HepG2 (cell line): ENCODE data around the gene ADCY9. TPM values are rescaled to one million over a fixed set of nuclear protein-coding genes. Genes with fewer than 3 reads are reported as not detected.

ENCODE experiments used
- ATAC-seq: fragments of 200-7000 bp; cut with Tn5 transposase; 3 replicates; pipeline ENCODE4 v1.9.1; 2020; ENCODE audit warnings: mild to moderate bottlenecking, moderate library complexity
- BruUV-seq: library from RNA; stranded (reverse); fragments of 400-500 nt; replicated peaks from 2 replicates; lab custom pipeline; 2021; lab: Mats Ljungman, UMichigan
- CTCF ChIA-PET: fragments of 300-600 bp; formaldehyde crosslinking; extraction: SDS; loops from one replicate; lab custom pipeline; 2021; ENCODE audit warnings: low total read pairs, inconsistent platforms, low intra/inter-chr PET ratio; lab: Yijun Ruan, JAX
- POLR2A ChIA-PET: fragments of 350-600 bp; sonication (Branson Sonifier 250); formaldehyde crosslinking; loops from one replicate; lab custom pipeline; 2020; ENCODE audit warnings: antibody characterized with exemption, inconsistent platforms; lab: Yijun Ruan, JAX
- DNase-seq: peaks from one replicate; pipeline ENCODE4 v3.0.0-alpha.2; 2015; ENCODE audit warnings: low spot score
- FAIRE-seq: peaks from 3 replicates; lab custom pipeline; 2011; peaks lifted over from hg19 to GRCh38; lab: Jason Lieb, UNC
- H2AFZ ChIP-seq: one replicate; pipeline ENCODE4 v1.6.1; 2011; ENCODE audit warnings: low read length, inconsistent platforms
- H3K27ac ChIP-seq: fragments of 300-600 bp; 3 replicates; pipeline ENCODE4 v1.8.0; 2011; ENCODE audit warnings: mixed run types, mild to moderate bottlenecking, mixed read lengths, low read length, inconsistent platforms; ENCODE audit not compliant: insufficient read depth; ENCODE audit errors: extremely low read length
- H3K27me3 ChIP-seq, 2 experiments: fragments of 200-600 bp in 1 of 2; 2 replicates in 1 of 2; 3 replicates in 1 of 2; pipeline versions ENCODE4 v1.6.0 to v1.8.0; 2011; ENCODE audit warnings: low read length in 2 of 2, mild to moderate bottlenecking in 2 of 2, moderate library complexity in 2 of 2, inconsistent platforms in 1 of 2; ENCODE audit not compliant: insufficient read depth in 2 of 2, control insufficient read depth in 1 of 2
- H3K36me3 ChIP-seq, 2 experiments: fragments of 200-600 bp in 1 of 2; replicated peaks in 1 of 2; 2 replicates in 1 of 2; 3 replicates in 1 of 2; pipeline versions ENCODE4 v1.5.1 to v1.8.0; 2011; ENCODE audit warnings: low read length in 2 of 2, inconsistent platforms in 1 of 2; ENCODE audit not compliant: insufficient read depth in 2 of 2, control insufficient read depth in 1 of 2
- H3K4me1 ChIP-seq: 2 replicates; pipeline ENCODE4 v1.5.1; 2012; ENCODE audit warnings: low read length, inconsistent platforms; ENCODE audit not compliant: insufficient read depth
- H3K4me2 ChIP-seq: 2 replicates; pipeline ENCODE4 v1.6.0; 2011; ENCODE audit warnings: low read depth, low read length, inconsistent platforms
- H3K4me3 ChIP-seq, 3 experiments: fragments of 200-600 bp in 1 of 3; sonication (generic), shearing (Covaris generic) in 1 of 3; replicated peaks in 1 of 3; 2 replicates each; pipeline ENCODE4 v1.5.1; 2011 to 2016; ENCODE audit warnings: low read length in 3 of 3, inconsistent platforms in 2 of 3, low read depth in 2 of 3, mild to moderate bottlenecking in 2 of 3, control low read depth in 1 of 3, mixed read lengths in 1 of 3; ENCODE audit not compliant: insufficient read depth in 1 of 3
- H3K79me2 ChIP-seq: one replicate; pipeline ENCODE4 v1.6.1; 2011; ENCODE audit warnings: low read length, inconsistent platforms; ENCODE audit not compliant: insufficient read depth
- H3K9ac ChIP-seq: 2 replicates; pipeline ENCODE4 v1.6.0; 2011; ENCODE audit warnings: mild to moderate bottlenecking, low read depth, low read length, inconsistent platforms; ENCODE audit not compliant: insufficient read depth
- H3K9me3 ChIP-seq: 2 replicates; pipeline ENCODE4 v1.5.1; 2012; ENCODE audit warnings: mild to moderate bottlenecking, low read length
- H4K20me1 ChIP-seq: 2 replicates; pipeline ENCODE4 v1.6.0; 2011; ENCODE audit warnings: inconsistent platforms, mild to moderate bottlenecking, low read length, moderate library complexity; ENCODE audit not compliant: insufficient read depth
- ATF4 ChIP-seq, 2 experiments: fragments of 450-650 bp in 1 of 2; sonication (generic) in 1 of 2; formaldehyde crosslinking; IDR thresholded peaks; 2 replicates each; pipeline versions ENCODE4 v1.5.0 to v1.8.0; 2020 to 2022; ENCODE audit warnings: mild to moderate bottlenecking in 1 of 2, missing genetic modification reagents in 1 of 2
- CEBPB ChIP-seq: IDR thresholded peaks from 2 replicates; pipeline ENCODE4 v1.6.1; 2011; ENCODE audit warnings: low read depth, low read length, improper control_type of control experiment, borderline replicate concordance
- MBD4 ChIP-seq: IDR thresholded peaks from 2 replicates; pipeline ENCODE4 v1.6.1; 2012; ENCODE audit warnings: low read length, inconsistent platforms, borderline replicate concordance
- NCOA1 ChIP-seq: sonication (generic); formaldehyde crosslinking; IDR thresholded peaks from 2 replicates; pipeline ENCODE4 v1.9.0; 2021; ENCODE audit warnings: missing genetic modification reagents
- PAX8 ChIP-seq: sonication (generic); formaldehyde crosslinking; IDR thresholded peaks from 2 replicates; pipeline ENCODE4 v1.8.0; 2022; ENCODE audit warnings: mild to moderate bottlenecking, missing genetic modification reagents, borderline replicate concordance
- PRPF4 ChIP-seq: fragments of 200-400 bp; formaldehyde crosslinking; IDR thresholded peaks from 2 replicates; pipeline ENCODE4 v1.6.1; 2016; ENCODE audit warnings: low read length, low read depth; ENCODE audit not compliant: poor library complexity, severe bottlenecking
- REXO4 ChIP-seq: sonication (generic); formaldehyde crosslinking; IDR thresholded peaks from 2 replicates; pipeline ENCODE4 v1.8.0; 2022; ENCODE audit warnings: missing genetic modification reagents, mild to moderate bottlenecking, borderline replicate concordance
- SAP130 ChIP-seq: IDR thresholded peaks from 2 replicates; pipeline ENCODE4 v1.6.1; 2016; ENCODE audit warnings: low read depth
- TARDBP ChIP-seq: sonication (generic); formaldehyde crosslinking; IDR thresholded peaks from 2 replicates; pipeline ENCODE4 v1.8.0; 2022; ENCODE audit warnings: mild to moderate bottlenecking, missing genetic modification reagents
- XRCC5 ChIP-seq: fragments of 200-400 bp; formaldehyde crosslinking; optimal IDR thresholded peaks from 2 replicates; pipeline ENCODE3; 2017; ENCODE audit warnings: mild to moderate bottlenecking, low read length
- ZBTB42 ChIP-seq: sonication (generic); formaldehyde crosslinking; IDR thresholded peaks from 2 replicates; pipeline ENCODE4 v1.5.0; 2020; ENCODE audit warnings: mild to moderate bottlenecking, missing genetic modification reagents
- ZNF224 ChIP-seq: sonication (generic); formaldehyde crosslinking; IDR thresholded peaks from 2 replicates; pipeline ENCODE4 v1.5.0; 2020; ENCODE audit warnings: mild to moderate bottlenecking, missing genetic modification reagents
- ZNF253 ChIP-seq: sonication (generic); formaldehyde crosslinking; IDR thresholded peaks from 2 replicates; pipeline ENCODE4 v1.8.0; 2022; ENCODE audit warnings: mild to moderate bottlenecking, missing genetic modification reagents, borderline replicate concordance
- ZNF280D ChIP-seq: sonication (generic); formaldehyde crosslinking; IDR thresholded peaks from 2 replicates; pipeline ENCODE4 v1.5.1; 2020; ENCODE audit warnings: mild to moderate bottlenecking, missing genetic modification reagents
- ZNF281 ChIP-seq: sonication (generic); formaldehyde crosslinking; IDR thresholded peaks from 2 replicates; pipeline ENCODE4 v1.4.0; 2020; ENCODE audit warnings: missing genetic modification reagents, borderline replicate concordance
- ZNF441 ChIP-seq: sonication (generic); formaldehyde crosslinking; IDR thresholded peaks from 2 replicates; pipeline ENCODE4 v1.7.0; 2021; ENCODE audit warnings: missing genetic modification reagents, borderline replicate concordance
- ZNF501 ChIP-seq: sonication (generic); formaldehyde crosslinking; IDR thresholded peaks from 2 replicates; pipeline ENCODE4 v1.5.1; 2020; ENCODE audit warnings: mild to moderate bottlenecking, moderate library complexity, missing genetic modification reagents
- ZNF713 ChIP-seq: sonication (generic); formaldehyde crosslinking; IDR thresholded peaks from 2 replicates; pipeline ENCODE4 v1.4.0; 2020; ENCODE audit warnings: mild to moderate bottlenecking, missing genetic modification reagents
- WGBS: methylation state at CpG from one replicate; pipeline ENCODE4 v1.1.6; 2017; ENCODE audit warnings: low lambda C conversion rate; 5-methylcytosine and 5-hydroxymethylcytosine counted together
- in situ Hi-C: cut with HindIII; loops from 2 replicates; pipeline ENCODE4 v1.10.0; 2017; ENCODE audit warnings: low pct_unique_long_range_greater_than_20kb; ENCODE audit not compliant: extremely low pct_ligation_motif_present
- intact Hi-C: fragments of 100-400 bp; cut with micrococcal nuclease; formaldehyde crosslinking; loops from one replicate; pipeline ENCODE4 v1.10.0; 2022; ENCODE audit not compliant: unreplicated experiment
- polyA plus RNA-seq, 8 experiments: library from polyadenylated mRNA; depleted of rRNA in 3 of 8; stranded (reverse) in 7 of 8; unstranded in 1 of 8; fragments of >200 nt; fragmentation: Illumina TruSeq in 4 of 8; extraction: Trizol in 4 of 8; gene quantifications; 2 replicates each; pipeline versions ENCODE4 v1.2.1 to v1.2.3, GENCODE V29; 2011 to 2016; ENCODE audit warnings: low read depth in 4 of 8, missing spikeins in 1 of 8, mixed read lengths in 1 of 8; ENCODE audit not compliant: insufficient read depth in 1 of 8
- total RNA-seq, 5 experiments: library from RNA; depleted of rRNA; stranded (reverse); fragments of >200 nt; fragmentation: Illumina TruSeq; extraction: Trizol; gene quantifications; 2 replicates each; pipeline ENCODE4 v1.2.3, GENCODE V29; 2016; ENCODE audit warnings: low read depth in 1 of 5

The ADCY9 gene
- total and polyA plus RNA-seq, 2 of the 13 experiments (the other 11 are each of a cell fraction or from before 2014, with no cell fraction given): 11.2 to 13.9 TPM

- TF ChIP-seq CEBPB (no peak), MBD4 (no peak), REXO4 (CRISPR knock-in tag) (no peak)
- TF ChIP-seq, all 625 proteins: peak for 0
Measured at GRCh38 chr16:4052096-4052495, 64.1 kb downstream of the ADCY9 start (continued).

- Histone ChIP-seq H3K4me1 (no peaks in the 10 kb centered on the region), H3K36me3 (peaks cover 0 to 2% of the 10 kb centered on the region in 2 experiments; a peak in 1 of 5 replicates), H3K9me3 (no peaks in the 10 kb centered on the region), H3K79me2 (no peaks in the 10 kb centered on the region), H3K27me3 (no peaks in the 10 kb centered on the region), H3K4me3 (no peak overlapping the region), H4K20me1 (no peaks in the 10 kb centered on the region), H3K9ac (no peak overlapping the region), H2AFZ (no peak overlapping the region), H3K4me2 (no peak overlapping the region), H3K27ac (no peak overlapping the region)
- in situ Hi-C loops (no loop called here), intact Hi-C loops (no loop called here)
- no peak for DNase-seq
- ChIA-PET POLR2A (no interaction called here), CTCF (no interaction called here)
- 95% methylated on average over 3 of the region's 3 CpGs for WGBS
- no peak for FAIRE-seq
- BruUV-seq: no TSS peak
- no peak for ATAC-seq
- TF ChIP-seq ZNF224 (CRISPR knock-in tag) (no peak), SAP130 (CRISPR knock-in tag) (no peak), NCOA1 (CRISPR knock-in tag) (no peak), ZNF441 (no peak), ZNF280D (CRISPR knock-in tag) (no peak), ZNF501 (CRISPR knock-in tag) (no peak), XRCC5 (no peak), ZBTB42 (no peak), TARDBP (CRISPR knock-in tag) (no peak), PRPF4 (no peak), ZNF253 (no peak), ATF4 (CRISPR knock-in tag; IDR thresholded peaks at IDR 0.05) (no peak), PAX8 (CRISPR knock-in tag) (no peak), ZNF713 (CRISPR knock-in tag) (no peak), ZNF281 (CRISPR knock-in tag) (no peak)
Measured at GRCh38 chr16:4051591-4051990, 64.7 kb downstream of the ADCY9 start.
